GM19463 (cell line): ENCODE measurements around the gene MALRD1.

Experiments
- ATAC-seq: cut with Tn5 transposase; IDR thresholded peaks from one replicate; pipeline ENCODE4 v1.9.1; 2021; ENCODE audit warnings: mild to moderate bottlenecking, moderate library complexity; ENCODE audit not compliant: unreplicated experiment

Gene MALRD1

DNA sequence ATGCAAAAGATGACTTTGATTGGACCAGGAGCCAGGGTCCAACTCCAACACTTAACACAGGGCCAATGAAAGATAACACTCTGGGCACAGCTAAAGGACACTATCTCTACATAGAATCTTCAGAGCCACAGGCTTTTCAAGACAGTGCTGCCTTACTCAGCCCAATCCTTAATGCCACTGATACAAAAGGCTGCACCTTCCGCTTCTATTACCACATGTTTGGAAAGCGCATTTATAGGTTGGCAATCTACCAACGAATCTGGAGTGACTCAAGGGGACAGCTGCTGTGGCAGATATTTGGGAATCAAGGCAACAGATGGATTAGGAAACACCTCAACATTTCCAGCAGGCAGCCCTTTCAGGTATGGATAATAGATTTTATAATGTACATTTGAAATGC, 160.7 kb downstream of the MALRD1 start:
- ATAC-seq = no peak

DNA sequence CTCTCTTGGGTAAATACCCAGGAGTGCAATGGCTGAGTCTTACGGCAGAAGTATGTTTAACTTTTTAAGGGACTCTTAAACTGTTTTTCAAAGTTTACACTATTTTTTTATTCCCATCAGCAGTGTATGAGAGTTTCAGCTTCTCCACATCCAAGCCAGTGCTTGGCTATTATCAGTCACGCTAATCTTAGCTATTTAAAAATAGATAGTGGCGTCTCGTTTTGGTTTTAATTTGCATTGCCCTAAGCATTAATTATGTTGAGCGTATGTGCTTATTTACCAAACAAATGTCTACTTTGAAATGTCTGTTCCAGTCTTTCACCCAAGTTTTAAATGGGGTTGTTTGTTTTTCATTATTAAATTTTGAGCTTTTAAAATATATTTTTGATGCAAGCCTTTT, 164.0 kb downstream of the MALRD1 start:
- no peak for ATAC-seq

DNA sequence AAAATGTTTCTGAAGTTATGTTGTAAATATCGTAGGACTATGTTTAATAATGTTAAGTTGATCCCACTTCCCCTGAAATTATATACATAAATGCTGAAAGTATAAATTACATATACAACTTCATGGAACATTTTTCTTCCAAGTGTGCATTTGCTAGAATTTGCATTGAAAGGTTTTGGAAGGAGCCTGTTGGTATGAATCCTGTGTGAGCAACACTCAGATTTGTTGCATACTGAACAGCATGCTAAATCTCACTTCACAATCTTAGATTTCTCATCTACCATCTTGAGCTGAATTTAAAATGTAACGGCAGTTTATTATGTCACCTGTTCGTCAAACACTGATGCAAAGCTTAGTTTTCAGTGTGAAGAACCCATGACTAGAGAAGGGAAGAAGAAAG, 172.6 kb downstream of the MALRD1 start:
- no peak for ATAC-seq

- ATAC-seq = no peak
Measured at GRCh38 chr10:19226025-19226424, 177.4 kb downstream of the MALRD1 start.

DNA sequence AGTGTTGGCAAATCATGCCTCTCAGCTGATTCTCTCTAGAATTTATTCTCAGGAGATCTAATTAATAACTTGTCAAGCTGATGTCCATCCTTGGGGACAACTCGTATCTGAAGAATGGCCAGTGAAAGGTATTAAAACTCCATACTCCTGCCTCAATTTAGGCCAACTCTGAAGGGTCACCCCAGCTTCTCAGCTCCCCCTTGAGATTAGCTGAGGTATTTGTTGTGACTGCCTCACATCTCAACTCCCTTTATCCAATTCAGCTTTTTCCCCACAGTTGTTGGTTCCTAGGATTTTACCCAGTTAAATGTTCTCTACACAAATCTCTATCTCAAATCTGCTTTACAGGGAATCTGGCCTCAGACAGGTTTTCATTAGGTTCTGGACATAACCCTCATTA, 182.4 kb downstream of the MALRD1 start:
- no peak for ATAC-seq

DNA sequence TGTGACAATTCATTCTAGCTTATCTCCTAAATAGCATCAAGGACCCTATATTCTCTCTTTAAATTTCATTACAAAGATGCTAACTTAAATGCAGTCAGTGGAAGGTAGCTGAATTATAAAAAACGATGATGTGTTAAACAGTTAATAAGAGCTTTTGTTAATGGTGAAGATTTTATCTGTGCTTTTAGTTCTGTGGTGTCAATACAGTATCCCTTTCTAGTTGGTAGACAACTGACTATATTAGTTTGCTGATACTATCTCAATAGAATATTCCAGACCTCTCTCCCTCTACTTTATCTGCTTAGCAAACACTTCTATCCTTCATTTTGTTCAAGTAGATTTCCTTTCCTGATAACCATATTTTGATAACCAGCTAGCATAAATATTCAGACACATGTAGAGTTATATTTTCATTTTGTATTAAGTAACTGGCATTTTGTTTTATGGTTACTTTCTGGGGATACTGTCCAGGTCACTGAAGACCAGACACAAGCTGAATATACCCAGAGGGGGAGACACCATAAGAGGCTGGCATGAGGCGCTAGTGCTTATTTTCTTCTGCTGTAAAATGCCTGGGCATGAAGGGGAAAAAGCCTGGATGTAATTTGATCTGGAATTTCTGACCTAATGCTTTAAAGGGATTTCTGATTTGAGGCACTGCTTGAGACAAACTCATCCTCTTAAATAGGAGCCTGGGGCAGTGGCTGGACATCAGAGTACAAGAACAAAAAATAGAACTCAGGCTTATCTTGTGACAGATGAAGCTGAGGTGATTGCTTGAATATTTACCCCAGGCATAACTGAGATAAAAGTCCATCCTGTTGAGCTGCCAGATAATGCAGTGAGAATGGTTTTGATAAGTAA, 197.5 kb downstream of the MALRD1 start:
- ATAC-seq = no peak

GRCh38 chr10:19247843-19248242, 199.2 kb downstream of the MALRD1 start:
- no peak for ATAC-seq

DNA sequence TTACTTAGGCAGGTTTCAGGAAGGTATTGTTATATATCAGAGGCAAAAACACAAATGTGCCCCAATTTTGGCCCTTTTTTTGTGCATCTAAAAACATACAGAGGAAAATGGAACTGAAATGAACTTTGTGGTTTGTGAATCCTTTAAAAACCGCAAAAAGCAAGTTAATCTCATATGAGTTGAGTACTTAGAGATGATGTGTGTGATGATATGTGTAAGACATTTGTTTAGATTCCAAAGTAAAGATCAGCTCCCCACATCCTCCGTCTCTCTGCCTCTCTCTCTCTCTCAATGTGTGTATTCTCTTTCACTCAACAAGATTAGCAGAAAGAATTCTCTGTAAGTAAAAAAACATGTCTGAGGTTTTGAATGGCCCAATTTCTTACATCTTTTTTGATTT, 201.9 kb downstream of the MALRD1 start:
- ATAC-seq = no peak

DNA sequence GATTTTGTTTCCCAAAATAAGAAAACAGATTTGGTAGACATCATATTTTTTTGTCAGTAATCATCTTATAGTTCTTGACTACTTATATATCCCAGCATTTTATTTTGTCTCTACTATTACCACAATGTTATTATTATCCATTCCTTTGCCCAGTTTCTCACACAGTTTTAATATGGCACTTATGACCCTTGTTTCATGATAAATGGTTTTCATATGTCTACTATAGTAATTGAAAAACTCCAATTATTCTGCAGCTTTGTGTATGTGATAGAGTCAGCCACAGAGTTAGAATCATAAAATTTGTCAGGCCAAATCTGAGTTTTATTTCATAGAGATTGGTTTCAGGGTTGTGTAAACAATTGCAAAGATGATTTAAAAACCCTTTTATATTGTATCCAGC, 203.9 kb downstream of the MALRD1 start:
- no peak for ATAC-seq

GRCh38 chr10:19256331-19256730, 207.7 kb downstream of the MALRD1 start:
- no peak for ATAC-seq

GRCh38 chr10:19263262-19263661, 214.7 kb downstream of the MALRD1 start:
- ATAC-seq = no peak

GRCh38 chr10:19283285-19283684, 234.7 kb downstream of the MALRD1 start:
- ATAC-seq = no peak

DNA sequence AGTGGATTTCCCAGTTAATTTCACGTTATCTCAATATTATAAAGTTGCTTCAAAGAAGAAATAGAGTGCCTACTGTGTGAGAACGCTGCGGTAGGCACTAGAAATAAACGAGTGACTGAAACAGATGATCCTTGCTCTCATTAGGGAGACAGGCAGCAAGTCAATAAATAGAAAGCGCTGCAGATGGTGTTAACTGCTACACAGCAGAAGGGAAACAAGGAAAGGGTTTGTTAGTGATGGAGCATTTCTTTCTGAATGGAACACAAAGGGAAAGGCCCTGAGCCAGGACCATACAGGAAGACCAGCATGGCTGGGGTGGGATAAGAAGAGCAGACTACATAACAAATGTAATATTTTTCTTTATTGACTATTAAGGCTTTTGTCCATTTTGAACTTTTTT, 235.2 kb downstream of the MALRD1 start:
- ATAC-seq = no peak

GRCh38 chr10:19290770-19291169, 242.2 kb downstream of the MALRD1 start:
- no peak for ATAC-seq

GRCh38 chr10:19294233-19294632, 245.6 kb downstream of the MALRD1 start:
- no peak for ATAC-seq

GRCh38 chr10:19299645-19300044, 251.0 kb downstream of the MALRD1 start:
- ATAC-seq = no peak

DNA sequence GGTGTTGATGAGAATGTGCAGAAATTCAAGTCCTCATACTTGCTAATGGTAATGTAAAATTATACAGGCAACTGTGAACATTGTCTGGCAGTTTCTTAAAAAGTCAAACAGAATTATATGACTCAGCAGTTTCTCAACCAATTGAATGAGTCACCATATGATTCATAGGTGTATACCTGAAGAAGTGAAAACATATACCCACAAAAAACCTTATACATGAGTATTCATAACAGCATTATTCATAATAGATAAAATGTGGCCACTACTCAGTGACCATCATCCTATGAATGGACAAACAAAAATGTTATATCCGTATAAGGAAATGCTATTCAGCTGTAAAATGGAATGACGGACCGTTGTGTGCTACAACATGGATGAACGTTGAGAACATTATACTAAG, 253.5 kb downstream of the MALRD1 start:
- no peak for ATAC-seq

DNA sequence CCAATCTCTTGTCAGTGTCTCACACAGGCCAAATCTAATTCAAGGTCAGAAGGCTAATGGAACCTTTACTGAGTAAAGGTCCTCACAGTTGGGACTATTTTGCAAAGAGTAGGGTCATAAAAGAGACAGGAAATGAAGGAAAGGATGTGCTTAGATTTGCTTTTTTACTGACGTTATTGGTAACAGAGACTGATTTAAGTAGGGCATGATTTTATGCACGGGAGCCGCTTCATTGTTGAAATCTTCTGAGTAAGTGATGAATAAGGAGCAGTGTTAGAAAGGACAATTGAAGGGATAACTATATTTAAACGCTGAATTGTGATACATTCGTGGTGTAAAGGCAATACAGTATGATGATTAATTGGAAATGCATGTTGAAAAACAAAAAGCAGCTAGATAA, 261.5 kb downstream of the MALRD1 start:
- ATAC-seq = no peak

DNA sequence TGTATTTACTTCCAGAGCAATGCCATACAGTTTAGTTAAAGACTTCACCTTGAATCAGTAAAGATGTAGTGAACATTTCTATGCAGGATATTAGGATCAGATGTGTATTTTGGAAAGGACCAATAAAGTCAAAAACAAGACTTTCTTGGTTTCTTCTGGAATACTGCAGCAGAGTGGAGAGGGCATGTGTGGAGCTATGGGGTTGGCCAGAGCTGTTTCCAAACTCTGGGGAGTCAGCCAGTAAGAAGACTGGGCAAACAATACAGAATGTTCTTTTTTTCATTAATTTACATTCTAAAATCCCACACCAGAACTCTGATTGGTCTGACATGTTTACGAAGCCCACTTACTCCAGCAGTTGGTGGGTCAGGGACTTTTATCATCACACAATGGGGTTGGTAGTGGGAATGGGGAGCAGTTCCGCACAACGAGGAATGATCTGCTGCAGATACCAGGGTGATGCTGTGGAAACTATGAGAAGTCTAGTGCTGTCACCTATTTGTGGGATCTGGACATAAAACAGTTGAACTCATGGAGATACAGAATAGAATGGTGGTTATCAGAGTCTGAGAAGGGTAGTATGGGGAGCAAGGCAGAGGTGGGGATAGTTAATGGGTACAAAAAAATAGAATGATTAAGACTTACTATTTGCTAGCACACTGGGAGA, 267.7 kb downstream of the MALRD1 start:
- ATAC-seq = no peak

GRCh38 chr10:19317952-19318351, 269.4 kb downstream of the MALRD1 start:
- ATAC-seq = no peak

GRCh38 chr10:19325581-19325980, 277.0 kb downstream of the MALRD1 start:
- ATAC-seq = no peak

GRCh38 chr10:19328582-19328981, 280.0 kb downstream of the MALRD1 start:
- ATAC-seq = no peak
